ENCODE measurements around the gene IGFBP3.

IGFBP3 gene

DNA sequence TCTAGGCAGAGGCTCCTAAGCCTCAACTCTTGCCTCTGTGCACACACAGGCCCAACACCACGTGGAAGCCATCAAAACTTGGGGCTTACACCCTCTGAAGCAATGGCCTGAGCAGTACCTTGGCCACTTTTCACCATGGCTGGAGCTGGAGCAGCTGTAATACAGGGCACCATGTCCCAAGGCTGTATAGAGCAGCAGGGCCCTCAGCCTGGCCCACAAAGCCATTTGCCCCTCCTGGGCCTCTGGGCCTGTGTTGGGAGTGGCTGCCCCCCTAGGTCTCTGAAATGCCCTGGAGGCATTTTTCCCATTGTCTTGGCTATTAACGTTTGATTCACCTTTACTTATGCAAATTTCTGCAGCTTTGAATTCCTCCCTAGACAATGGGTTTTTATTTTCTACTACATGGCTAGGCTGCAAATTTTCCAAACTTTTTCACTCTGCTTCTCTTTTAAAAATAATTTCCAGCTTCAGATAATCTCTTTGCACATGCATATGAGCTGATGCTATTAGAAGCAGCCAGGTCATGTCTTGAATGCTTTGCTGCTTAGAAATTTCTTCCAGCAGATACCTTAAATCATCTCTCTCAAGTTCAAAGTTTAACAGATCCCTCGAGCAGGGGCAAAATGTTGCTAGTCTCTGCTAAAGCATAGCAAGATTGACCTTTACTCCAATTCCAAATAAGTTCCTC, 42.5 kb downstream of the IGFBP3 start:
- H3K4me1 ChIP-seq (ENCODE audit: insufficient read depth, low read length): no peaks in the 10 kb centered on the region
- ATAC-seq (ENCODE audit: insufficient read depth, low read depth) (no peak), DNase-seq (no peak)
- H3K9me3 ChIP-seq (ENCODE audit: insufficient read depth, low read length, severe bottlenecking): no peaks in the 10 kb centered on the region
- H3K79me2 ChIP-seq (ENCODE audit: insufficient read depth, low read length): no peaks in the 10 kb centered on the region
- H3K36me3 ChIP-seq (ENCODE audit: insufficient read depth, low read length): no peaks in the 10 kb centered on the region
- H3K4me2 ChIP-seq (ENCODE audit: insufficient read depth, low read length): no peak overlapping the region
- TF ChIP-seq, protein P1, sequence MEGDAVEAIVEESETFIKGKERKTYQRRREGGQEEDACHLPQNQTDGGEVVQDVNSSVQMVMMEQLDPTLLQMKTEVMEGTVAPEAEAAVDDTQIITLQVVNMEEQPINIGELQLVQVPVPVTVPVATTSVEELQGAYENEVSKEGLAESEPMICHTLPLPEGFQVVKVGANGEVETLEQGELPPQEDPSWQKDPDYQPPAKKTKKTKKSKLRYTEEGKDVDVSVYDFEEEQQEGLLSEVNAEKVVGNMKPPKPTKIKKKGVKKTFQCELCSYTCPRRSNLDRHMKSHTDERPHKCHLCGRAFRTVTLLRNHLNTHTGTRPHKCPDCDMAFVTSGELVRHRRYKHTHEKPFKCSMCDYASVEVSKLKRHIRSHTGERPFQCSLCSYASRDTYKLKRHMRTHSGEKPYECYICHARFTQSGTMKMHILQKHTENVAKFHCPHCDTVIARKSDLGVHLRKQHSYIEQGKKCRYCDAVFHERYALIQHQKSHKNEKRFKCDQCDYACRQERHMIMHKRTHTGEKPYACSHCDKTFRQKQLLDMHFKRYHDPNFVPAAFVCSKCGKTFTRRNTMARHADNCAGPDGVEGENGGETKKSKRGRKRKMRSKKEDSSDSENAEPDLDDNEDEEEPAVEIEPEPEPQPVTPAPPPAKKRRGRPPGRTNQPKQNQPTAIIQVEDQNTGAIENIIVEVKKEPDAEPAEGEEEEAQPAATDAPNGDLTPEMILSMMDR (IDR thresholded peaks at IDR 0.05; ENCODE audit: borderline replicate concordance, extremely low read depth, low read length, poor library complexity, severe bottlenecking): no peak
- TF ChIP-seq EZH2 (IDR thresholded peaks at IDR 0.05; ENCODE audit: borderline replicate concordance, low read depth, low read length, severe bottlenecking): no peak
- H3K9ac ChIP-seq (ENCODE audit: low read depth, low read length): no peak overlapping the region
- H3K27ac ChIP-seq (ENCODE audit: low read length): no peak overlapping the region
- H3K27me3 ChIP-seq (ENCODE audit: insufficient read depth, low read length, poor library complexity): no peaks in the 10 kb centered on the region
- no peak overlapping the region for H3K4me3 ChIP-seq (ENCODE audit: low read depth in 1 of 2, low read length in 2 of 2)
- H4K20me1 ChIP-seq (ENCODE audit: insufficient read depth, low read length): no peaks in the 10 kb centered on the region
- no peak overlapping the region for H2AFZ ChIP-seq (ENCODE audit: low read depth, low read length)

DNA sequence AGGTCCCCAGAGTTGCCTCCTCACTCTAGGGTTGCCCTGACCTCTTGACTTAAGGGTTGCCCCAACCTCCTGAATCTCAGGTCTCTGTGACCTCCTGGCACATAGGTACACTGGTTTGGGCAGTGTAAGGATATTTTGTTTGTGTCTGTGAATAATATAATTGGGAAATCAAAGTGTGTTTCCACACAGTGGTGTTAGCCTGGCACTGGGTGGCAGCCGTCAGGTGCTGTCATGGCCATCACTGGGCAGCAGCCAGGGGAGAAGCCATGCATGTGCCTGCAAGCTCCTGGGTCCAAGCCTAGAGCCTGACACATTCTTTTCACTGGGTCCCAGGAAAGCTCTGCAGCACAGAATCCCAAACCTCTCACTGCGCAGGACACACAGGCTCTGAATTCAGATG, 44.6 kb downstream of the IGFBP3 start:
- Histone ChIP-seq H3K4me1 (ENCODE audit: insufficient read depth, low read length) (no peaks in the 10 kb centered on the region), H4K20me1 (ENCODE audit: insufficient read depth, low read length) (no peaks in the 10 kb centered on the region), H3K27me3 (ENCODE audit: insufficient read depth, low read length, poor library complexity) (no peaks in the 10 kb centered on the region), H3K9me3 (ENCODE audit: insufficient read depth, low read length, severe bottlenecking) (no peaks in the 10 kb centered on the region), H3K27ac (ENCODE audit: low read length) (no peak overlapping the region), H2AFZ (ENCODE audit: low read depth, low read length) (no peak overlapping the region), H3K4me3 (ENCODE audit: low read depth in 1 of 2, low read length in 2 of 2) (no peak overlapping the region), H3K36me3 (ENCODE audit: insufficient read depth, low read length) (no peaks in the 10 kb centered on the region), H3K4me2 (ENCODE audit: insufficient read depth, low read length) (no peak overlapping the region), H3K9ac (ENCODE audit: low read depth, low read length) (no peak overlapping the region), H3K79me2 (ENCODE audit: insufficient read depth, low read length) (no peaks in the 10 kb centered on the region)
- ATAC-seq (ENCODE audit: insufficient read depth, low read depth) (no peak), DNase-seq (no peak)
- TF ChIP-seq, protein P1 (IDR thresholded peaks at IDR 0.05; ENCODE audit: borderline replicate concordance, extremely low read depth, low read length, poor library complexity, severe bottlenecking): no peak
- TF ChIP-seq EZH2 (IDR thresholded peaks at IDR 0.05; ENCODE audit: borderline replicate concordance, low read depth, low read length, severe bottlenecking): no peak

DNA sequence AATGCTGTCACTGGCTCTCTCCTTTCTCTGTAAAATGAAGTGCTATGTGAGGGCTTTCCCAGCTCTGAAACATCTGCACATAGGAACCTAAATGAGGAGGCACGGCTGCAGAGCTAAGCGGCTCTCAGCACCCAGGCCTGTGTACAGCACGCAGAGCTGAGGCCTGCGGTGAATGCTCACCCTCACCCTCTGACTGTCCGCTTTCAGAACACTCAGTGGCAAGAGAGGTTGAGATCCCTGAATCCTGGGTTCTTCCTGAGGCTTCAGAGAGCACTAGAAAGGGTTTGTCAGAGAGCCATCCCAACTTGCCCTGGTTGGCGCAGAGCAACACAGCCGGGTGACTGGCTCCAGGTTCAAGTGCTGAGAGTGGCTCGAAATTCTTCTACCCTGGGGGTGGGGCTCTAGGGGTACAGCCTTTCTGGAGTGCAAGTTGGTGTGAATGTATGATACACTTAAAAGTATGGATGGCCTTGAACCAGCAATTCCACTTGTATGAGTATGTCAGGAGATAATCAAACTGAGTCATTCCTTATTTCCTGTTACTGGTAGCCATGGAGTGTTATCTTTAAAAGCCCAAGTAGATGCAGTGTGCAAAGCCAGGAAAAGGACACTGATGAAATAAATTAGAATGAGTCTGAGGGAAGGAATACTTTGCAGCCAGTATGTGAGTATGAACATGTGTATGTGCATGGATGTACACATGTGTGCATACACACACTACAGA, 46.5 kb downstream of the IGFBP3 start:
- Histone ChIP-seq H3K4me1 (ENCODE audit: insufficient read depth, low read length) (no peaks in the 10 kb centered on the region), H3K9me3 (ENCODE audit: insufficient read depth, low read length, severe bottlenecking) (no peaks in the 10 kb centered on the region), H2AFZ (ENCODE audit: low read depth, low read length) (no peak overlapping the region), H3K27ac (ENCODE audit: low read length) (no peak overlapping the region), H4K20me1 (ENCODE audit: insufficient read depth, low read length) (no peaks in the 10 kb centered on the region), H3K27me3 (ENCODE audit: insufficient read depth, low read length, poor library complexity) (peaks cover 2% of the 10 kb centered on the region), H3K79me2 (ENCODE audit: insufficient read depth, low read length) (no peaks in the 10 kb centered on the region), H3K9ac (ENCODE audit: low read depth, low read length) (no peak overlapping the region), H3K36me3 (ENCODE audit: insufficient read depth, low read length) (no peaks in the 10 kb centered on the region), H3K4me2 (ENCODE audit: insufficient read depth, low read length) (no peak overlapping the region), H3K4me3 (ENCODE audit: low read depth in 1 of 2, low read length in 2 of 2) (no peak overlapping the region)
- ATAC-seq (ENCODE audit: insufficient read depth, low read depth) (no peak), DNase-seq (no peak)
- TF ChIP-seq, protein P1 (IDR thresholded peaks at IDR 0.05; ENCODE audit: borderline replicate concordance, extremely low read depth, low read length, poor library complexity, severe bottlenecking): no peak
- TF ChIP-seq EZH2 (IDR thresholded peaks at IDR 0.05; ENCODE audit: borderline replicate concordance, low read depth, low read length, severe bottlenecking): no peak
